ENCODE measurements around the gene PIN1.

Gene PIN1

GRCh38 chr19:9850235-9850959 is 15.3 kb downstream of the PIN1 start:
- Histone ChIP-seq H3F3A (ENCODE audit: insufficient read depth, low read length) (no peaks in the 10 kb centered on the region), H3K79me2 (ENCODE audit: insufficient read depth, low read length) (no peaks in the 10 kb centered on the region), H4K20me1 (ENCODE audit: insufficient read depth, low read length) (no peaks in the 10 kb centered on the region), H3K4me1 (ENCODE audit: insufficient read depth, low read length, severe bottlenecking) (no peaks in the 10 kb centered on the region), H2AFZ (ENCODE audit: low read length) (no peak overlapping the region), H3K4me2 (ENCODE audit: low read length) (no peak overlapping the region), H3K36me3 (ENCODE audit: insufficient read depth, low read length) (peaks cover 32% of the 10 kb centered on the region), H3K4me3 (ENCODE audit: low read depth, low read length, poor library complexity, severe bottlenecking) (no peak overlapping the region), H3K9ac (ENCODE audit: low read length) (no peak overlapping the region), H3K9me2 (ENCODE audit: low read depth, low read length) (no peaks in the 10 kb centered on the region), H3K27me3 (ENCODE audit: insufficient read depth, low read length) (no peaks in the 10 kb centered on the region), H3K9me3 (ENCODE audit: low read length) (no peaks in the 10 kb centered on the region), H3K27ac (ENCODE audit: low read depth, low read length, poor library complexity, severe bottlenecking) (no peak overlapping the region)
- TF ChIP-seq, protein P1, sequence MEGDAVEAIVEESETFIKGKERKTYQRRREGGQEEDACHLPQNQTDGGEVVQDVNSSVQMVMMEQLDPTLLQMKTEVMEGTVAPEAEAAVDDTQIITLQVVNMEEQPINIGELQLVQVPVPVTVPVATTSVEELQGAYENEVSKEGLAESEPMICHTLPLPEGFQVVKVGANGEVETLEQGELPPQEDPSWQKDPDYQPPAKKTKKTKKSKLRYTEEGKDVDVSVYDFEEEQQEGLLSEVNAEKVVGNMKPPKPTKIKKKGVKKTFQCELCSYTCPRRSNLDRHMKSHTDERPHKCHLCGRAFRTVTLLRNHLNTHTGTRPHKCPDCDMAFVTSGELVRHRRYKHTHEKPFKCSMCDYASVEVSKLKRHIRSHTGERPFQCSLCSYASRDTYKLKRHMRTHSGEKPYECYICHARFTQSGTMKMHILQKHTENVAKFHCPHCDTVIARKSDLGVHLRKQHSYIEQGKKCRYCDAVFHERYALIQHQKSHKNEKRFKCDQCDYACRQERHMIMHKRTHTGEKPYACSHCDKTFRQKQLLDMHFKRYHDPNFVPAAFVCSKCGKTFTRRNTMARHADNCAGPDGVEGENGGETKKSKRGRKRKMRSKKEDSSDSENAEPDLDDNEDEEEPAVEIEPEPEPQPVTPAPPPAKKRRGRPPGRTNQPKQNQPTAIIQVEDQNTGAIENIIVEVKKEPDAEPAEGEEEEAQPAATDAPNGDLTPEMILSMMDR (IDR thresholded peaks at IDR 0.05; ENCODE audit: low read length) = no peak
- no peak for TF ChIP-seq EZH2 (IDR thresholded peaks at IDR 0.05; ENCODE audit: borderline replicate concordance, low read length)

DNA sequence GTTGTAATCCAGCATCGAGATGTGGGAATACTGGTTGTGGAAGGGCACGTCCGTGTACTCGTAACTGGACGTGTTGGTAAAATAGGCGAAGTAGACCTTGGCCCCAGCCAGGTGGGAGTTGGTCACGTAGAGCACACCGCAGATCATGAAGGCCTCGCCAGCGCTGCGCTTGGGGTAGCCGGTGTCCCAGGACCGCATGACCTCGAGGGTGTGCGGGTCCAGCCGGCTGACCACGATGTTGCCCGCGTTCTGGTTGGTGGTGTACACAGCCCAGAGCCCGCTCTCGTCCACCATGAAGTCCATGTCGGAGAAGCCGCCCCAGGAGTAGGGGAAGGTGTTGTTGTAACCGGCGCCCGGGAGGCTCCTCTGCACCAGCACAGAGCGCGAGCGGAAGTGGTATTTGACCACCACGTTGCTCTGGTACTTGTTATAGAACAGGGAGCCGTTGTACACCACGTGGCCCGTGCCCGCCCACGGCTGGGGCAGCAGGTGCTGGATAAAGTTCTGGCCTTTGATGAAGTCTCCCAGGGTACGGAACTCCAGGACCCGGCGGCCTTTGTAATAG is 19.2 kb downstream of the PIN1 start:
- no peak for TF ChIP-seq EZH2 (IDR thresholded peaks at IDR 0.05; ENCODE audit: borderline replicate concordance, low read length)
- TF ChIP-seq, protein P1 (IDR thresholded peaks at IDR 0.05; ENCODE audit: low read length) = no peak
- Histone ChIP-seq H3F3A (ENCODE audit: insufficient read depth, low read length) (no peaks in the 10 kb centered on the region), H3K9ac (ENCODE audit: low read length) (no peak overlapping the region), H2AFZ (ENCODE audit: low read length) (no peak overlapping the region), H3K4me3 (ENCODE audit: low read depth, low read length, poor library complexity, severe bottlenecking) (no peak overlapping the region), H3K36me3 (ENCODE audit: insufficient read depth, low read length) (no peaks in the 10 kb centered on the region), H3K4me2 (ENCODE audit: low read length) (no peak overlapping the region), H3K27me3 (ENCODE audit: insufficient read depth, low read length) (no peaks in the 10 kb centered on the region), H3K9me3 (ENCODE audit: low read length) (no peaks in the 10 kb centered on the region), H3K27ac (ENCODE audit: low read depth, low read length, poor library complexity, severe bottlenecking) (no peak overlapping the region), H4K20me1 (ENCODE audit: insufficient read depth, low read length) (no peaks in the 10 kb centered on the region), H3K9me2 (ENCODE audit: low read depth, low read length) (no peaks in the 10 kb centered on the region), H3K79me2 (ENCODE audit: insufficient read depth, low read length) (no peaks in the 10 kb centered on the region), H3K4me1 (ENCODE audit: insufficient read depth, low read length, severe bottlenecking) (no peaks in the 10 kb centered on the region)

GRCh38 chr19:9856609-9857008 is 21.5 kb downstream of the PIN1 start:
- no peaks in the 10 kb centered on the region for H3K36me3 ChIP-seq (ENCODE audit: insufficient read depth, low read length)
- no peak overlapping the region for H3K27ac ChIP-seq (ENCODE audit: low read depth, low read length, poor library complexity, severe bottlenecking)
- no peaks in the 10 kb centered on the region for H3K27me3 ChIP-seq (ENCODE audit: insufficient read depth, low read length)
- H3K9me3 ChIP-seq (ENCODE audit: low read length) = no peaks in the 10 kb centered on the region
- H2AFZ ChIP-seq (ENCODE audit: low read length) = no peak overlapping the region
- H3F3A ChIP-seq (ENCODE audit: insufficient read depth, low read length) = no peaks in the 10 kb centered on the region
- H3K9me2 ChIP-seq (ENCODE audit: low read depth, low read length) = no peaks in the 10 kb centered on the region
- H3K79me2 ChIP-seq (ENCODE audit: insufficient read depth, low read length) = no peaks in the 10 kb centered on the region
- no peak overlapping the region for H3K4me2 ChIP-seq (ENCODE audit: low read length)
- no peak overlapping the region for H3K4me3 ChIP-seq (ENCODE audit: low read depth, low read length, poor library complexity, severe bottlenecking)
- no peaks in the 10 kb centered on the region for H3K4me1 ChIP-seq (ENCODE audit: insufficient read depth, low read length, severe bottlenecking)
- no peak overlapping the region for H3K9ac ChIP-seq (ENCODE audit: low read length)
- H4K20me1 ChIP-seq (ENCODE audit: insufficient read depth, low read length) = no peaks in the 10 kb centered on the region
- no peak for TF ChIP-seq EZH2 (IDR thresholded peaks at IDR 0.05; ENCODE audit: borderline replicate concordance, low read length)
- TF ChIP-seq, protein P1 (IDR thresholded peaks at IDR 0.05; ENCODE audit: low read length) = no peak
